OCI-LY3 (cell line): ENCODE results near the gene S100A7A.

Experiments
- H2AFZ ChIP-seq: fragments of 200-600, 300-600 bp; shearing (Covaris generic); 2 replicates; pipeline ENCODE4 v1.6.0; 2014; ENCODE audit warnings: antibody characterized with exemption, low read depth, low read length
- H3K27ac ChIP-seq: fragments of 200-600, 300-600 bp; sonication (generic); 2 replicates; pipeline ENCODE4 v1.5.1; 2014; ENCODE audit warnings: mild to moderate bottlenecking, low read length, moderate library complexity, mixed read lengths
- H3K27me3 ChIP-seq: fragments of 200-600, 300-600 bp; sonication (generic); 2 replicates; pipeline ENCODE4 v1.6.1; 2014; ENCODE audit warnings: low read depth, low read length, mixed read lengths
- H3K36me3 ChIP-seq: fragments of 200-600, 300-600 bp; sonication (generic); replicated peaks from 2 replicates; pipeline ENCODE3; 2014; ENCODE audit warnings: low read depth, low read length, mixed read lengths
- H3K4me1 ChIP-seq: fragments of 300-600, 200-600 bp; sonication (generic); 2 replicates; pipeline ENCODE4 v1.6.1; 2014; ENCODE audit warnings: low read length, mixed read lengths
- H3K4me2 ChIP-seq: fragments of 200-600, 300-600 bp; sonication (generic); 2 replicates; pipeline ENCODE4 v1.6.1; 2014; ENCODE audit warnings: low read length, mixed read lengths
- H3K4me3 ChIP-seq: fragments of 300-600, 200-600 bp; sonication (generic); 2 replicates; pipeline ENCODE4 v1.5.1; 2014; ENCODE audit warnings: antibody characterized with exemption, mild to moderate bottlenecking, low read length, moderate library complexity
- H3K79me2 ChIP-seq: fragments of 300-600, 200-600 bp; shearing (Covaris generic); 2 replicates; pipeline ENCODE4 v1.6.1; 2014; ENCODE audit warnings: mild to moderate bottlenecking, low read length, mixed read lengths
- H3K9ac ChIP-seq: fragments of 300-600, 200-600 bp; shearing (Covaris generic); 2 replicates; pipeline ENCODE4 v1.6.0; 2014; ENCODE audit warnings: mild to moderate bottlenecking, low read length, moderate library complexity
- H3K9me3 ChIP-seq: fragments of 200-600, 300-600 bp; shearing (Covaris generic); 2 replicates; pipeline ENCODE4 v1.6.1; 2014; ENCODE audit warnings: low read length, mixed read lengths; ENCODE audit not compliant: insufficient read depth
- H4K20me1 ChIP-seq: fragments of 200-600, 300-600 bp; sonication (generic); 2 replicates; pipeline ENCODE4 v1.6.1; 2016; ENCODE audit warnings: low read length, mixed read lengths; ENCODE audit not compliant: insufficient read depth
- CTCF ChIP-seq: fragments of 200-600, 300-600 bp; sonication (generic); IDR thresholded peaks from 2 replicates; pipeline ENCODE4 v1.5.1; 2014; ENCODE audit warnings: antibody characterized with exemption, low read length, low read depth
- EZH2phosphoT487 ChIP-seq: fragments of 200-600 bp; shearing (Covaris generic); IDR thresholded peaks from 2 replicates; pipeline ENCODE4 v1.6.1; 2018; ENCODE audit warnings: antibody characterized with exemption, mixed run types, low read depth

Gene S100A7A

GRCh38 chr1:153400244-153400643 lies 16.1 kb upstream of the S100A7A start:
- no peaks in the 10 kb centered on the region for H4K20me1 ChIP-seq
- H3K4me1 ChIP-seq: no peaks in the 10 kb centered on the region
- H3K9ac ChIP-seq: no peak overlapping the region
- no peak overlapping the region for H3K4me2 ChIP-seq
- H3K27ac ChIP-seq: no peak overlapping the region
- H3K36me3 ChIP-seq: no peaks in the 10 kb centered on the region
- H2AFZ ChIP-seq: no peak overlapping the region
- H3K4me3 ChIP-seq: no peak overlapping the region
- H3K9me3 ChIP-seq: no peaks in the 10 kb centered on the region
- H3K79me2 ChIP-seq: no peaks in the 10 kb centered on the region
- peaks cover 71% of the 10 kb centered on the region for H3K27me3 ChIP-seq
- no peak for TF ChIP-seq EZH2phosphoT487
- TF ChIP-seq CTCF: peak; percentile 51

DNA sequence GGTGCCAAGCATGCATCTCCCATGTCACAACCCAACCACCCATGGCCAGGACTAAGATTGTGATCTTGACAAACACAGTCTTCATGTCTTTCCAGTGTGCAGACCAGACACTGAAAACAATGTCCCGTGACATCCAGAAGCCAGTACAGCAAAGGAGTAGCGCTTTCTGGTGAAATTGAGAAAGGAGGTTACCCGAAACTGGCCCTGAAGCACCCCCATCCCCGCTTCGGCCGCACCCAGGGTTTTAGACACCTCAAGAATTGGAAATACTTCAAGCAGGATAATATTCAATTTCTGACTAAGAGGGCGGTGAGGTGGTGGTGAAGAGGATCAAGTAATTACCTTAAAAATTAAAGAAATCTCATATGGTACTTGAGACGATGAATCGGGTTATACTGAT lies 14.9 kb upstream of the S100A7A start:
- Histone ChIP-seq H3K27me3 (peaks cover 66% of the 10 kb centered on the region), H3K9ac (no peak overlapping the region)

DNA sequence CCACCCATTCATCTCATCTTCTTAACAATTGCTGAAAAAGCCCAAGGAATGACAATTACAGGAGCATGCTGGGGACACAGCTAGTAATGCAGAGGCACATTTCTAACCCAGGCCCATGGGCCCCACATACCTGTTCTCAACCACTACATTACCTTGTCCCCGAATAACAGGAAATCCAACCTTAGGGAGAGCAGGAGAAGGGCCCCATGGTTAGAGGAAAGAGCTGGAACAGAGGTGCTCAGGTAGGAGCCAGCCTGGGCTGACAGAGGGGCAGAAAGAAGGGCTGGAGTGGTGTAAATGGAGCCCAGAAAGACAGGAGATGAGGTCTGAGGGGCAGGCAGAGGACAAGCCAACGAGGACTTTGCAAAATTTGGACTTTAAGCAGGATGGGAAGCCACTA lies 14.1 kb upstream of the S100A7A start:
- H3K79me2 ChIP-seq: no peaks in the 10 kb centered on the region
- peaks cover 67% of the 10 kb centered on the region for H3K27me3 ChIP-seq
- H3K4me2 ChIP-seq: no peak overlapping the region
- no peak overlapping the region for H3K27ac ChIP-seq
- TF ChIP-seq CTCF: no peak
- TF ChIP-seq EZH2phosphoT487: no peak
- no peaks in the 10 kb centered on the region for H3K4me1 ChIP-seq
- no peak overlapping the region for H3K9ac ChIP-seq
- no peak overlapping the region for H2AFZ ChIP-seq
- H3K9me3 ChIP-seq: no peaks in the 10 kb centered on the region
- H3K4me3 ChIP-seq: no peak overlapping the region
- no peaks in the 10 kb centered on the region for H3K36me3 ChIP-seq
- H4K20me1 ChIP-seq: no peaks in the 10 kb centered on the region

More for the DNA sequence above, 14.9 kb upstream of the S100A7A start:
- TF ChIP-seq CTCF (no peak), EZH2phosphoT487 (no peak)
- Histone ChIP-seq H3K27ac (no peak overlapping the region), H3K4me3 (no peak overlapping the region), H3K4me2 (no peak overlapping the region), H3K79me2 (no peaks in the 10 kb centered on the region), H2AFZ (no peak overlapping the region), H4K20me1 (no peaks in the 10 kb centered on the region), H3K9me3 (no peaks in the 10 kb centered on the region), H3K4me1 (no peaks in the 10 kb centered on the region), H3K36me3 (no peaks in the 10 kb centered on the region)

DNA sequence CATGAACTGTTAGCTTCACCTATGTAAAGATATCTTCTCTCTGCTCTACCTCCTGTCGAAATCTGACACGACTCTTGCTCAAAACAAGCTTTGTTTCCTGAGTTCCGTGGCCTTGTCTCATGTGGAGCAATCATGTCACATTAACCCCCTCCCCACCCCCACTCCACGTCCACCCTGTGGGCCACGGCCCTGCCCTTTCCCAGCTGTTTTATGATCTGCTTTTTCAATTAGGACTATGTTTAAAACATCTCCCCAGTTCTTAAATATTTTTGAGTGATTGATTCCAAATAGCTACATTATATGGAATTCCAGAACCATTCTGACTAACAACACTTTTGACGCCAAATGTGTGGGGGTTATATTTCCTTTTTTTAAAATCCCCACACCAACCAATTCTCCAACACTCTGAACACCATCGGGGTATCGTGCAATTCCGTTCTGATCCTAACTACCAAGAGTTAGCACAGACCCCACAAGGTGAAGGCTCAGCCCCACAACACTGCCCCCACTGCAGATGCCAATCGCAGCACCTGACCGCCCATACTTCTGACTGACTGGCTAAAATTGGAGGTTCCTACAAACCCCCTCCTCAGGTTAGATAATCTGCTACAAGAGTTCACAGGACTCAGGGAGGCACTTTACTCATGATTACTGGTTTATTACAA lies 12.8 kb upstream of the S100A7A start:
- H4K20me1 ChIP-seq: no peaks in the 10 kb centered on the region
- H3K9ac ChIP-seq: no peak overlapping the region
- H2AFZ ChIP-seq: no peak overlapping the region
- H3K79me2 ChIP-seq: no peaks in the 10 kb centered on the region
- H3K36me3 ChIP-seq: no peaks in the 10 kb centered on the region
- H3K4me2 ChIP-seq: no peak overlapping the region
- no peaks in the 10 kb centered on the region for H3K9me3 ChIP-seq
- H3K27me3 ChIP-seq: peaks cover 65% of the 10 kb centered on the region
- no peaks in the 10 kb centered on the region for H3K4me1 ChIP-seq
- TF ChIP-seq EZH2phosphoT487 (no peak), CTCF (no peak)
- no peak overlapping the region for H3K4me3 ChIP-seq
- H3K27ac ChIP-seq: no peak overlapping the region
